Measurements from ENCODE around the gene C1orf210. TPM values are rescaled to one million over a fixed set of nuclear protein-coding genes. Genes with fewer than 3 reads are reported as not detected.

The C1orf210 gene
- total and polyA plus RNA-seq, 2 of the 13 experiments (the other 11 are each of a cell fraction or from before 2014, with no cell fraction given) = 0.49 to 5.1 TPM

DNA sequence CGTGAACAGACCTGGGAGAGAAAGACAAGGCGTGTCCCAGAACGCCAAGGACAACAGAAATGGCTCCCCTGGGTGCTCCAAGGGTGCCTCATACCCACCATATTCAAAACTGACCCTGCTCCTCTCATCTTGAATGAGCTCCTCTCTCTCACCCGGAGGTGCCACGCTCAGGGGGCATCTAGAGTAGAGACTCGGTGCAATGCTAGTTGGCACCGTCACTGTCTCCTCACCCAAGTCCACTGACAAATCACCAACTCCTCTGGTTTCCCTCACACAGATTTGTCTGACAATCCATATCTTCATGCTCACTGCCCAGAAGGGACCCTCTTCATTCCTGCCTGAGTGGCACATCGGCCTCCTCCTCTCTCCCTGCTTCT is 10.6 kb downstream of the C1orf210 start:
- Histone ChIP-seq H3K4me3 (replicated peaks in 1 of 3; ENCODE audit: insufficient read depth in 1 of 3, low read depth in 2 of 3, low read length in 3 of 3) (no peak overlapping the region), H3K9me3 (ENCODE audit: low read length) (no peaks in the 10 kb centered on the region), H3K79me2 (ENCODE audit: insufficient read depth, low read length) (no peaks in the 10 kb centered on the region), H3K27ac (ENCODE audit: extremely low read length, insufficient read depth, low read length) (no peak overlapping the region), H3K36me3 (replicated peaks in 1 of 2; ENCODE audit: control insufficient read depth in 1 of 2, insufficient read depth in 2 of 2, low read length in 2 of 2) (no peaks in the 10 kb centered on the region), H3K9ac (ENCODE audit: insufficient read depth, low read depth, low read length) (no peak overlapping the region), H4K20me1 (ENCODE audit: insufficient read depth, low read length) (no peaks in the 10 kb centered on the region), H2AFZ (ENCODE audit: low read length) (no peak overlapping the region), H3K27me3 (ENCODE audit: control insufficient read depth in 1 of 2, insufficient read depth in 2 of 2, low read length in 2 of 2) (no peaks in the 10 kb centered on the region; a peak in 1 of 5 replicates), H3K4me2 (ENCODE audit: low read depth, low read length) (no peak overlapping the region), H3K4me1 (ENCODE audit: insufficient read depth, low read length) (peaks cover 75% of the 10 kb centered on the region)
- CTCF ChIA-PET (ENCODE audit: low intra/inter-chr PET ratio, low total read pairs) = no interaction called here
- WGBS (ENCODE audit: low lambda C conversion rate) = 85% methylated on average over 8 of the region's 8 CpGs
- intact Hi-C loops (cut with micrococcal nuclease; ENCODE audit: unreplicated experiment) = no loop called here
- FAIRE-seq (no peak), ATAC-seq (no peak), DNase-seq (ENCODE audit: low spot score) (no peak)
- no TSS peak for BruUV-seq (replicated peaks)
- POLR2A ChIA-PET = no interaction called here
- TF ChIP-seq, protein P1, sequence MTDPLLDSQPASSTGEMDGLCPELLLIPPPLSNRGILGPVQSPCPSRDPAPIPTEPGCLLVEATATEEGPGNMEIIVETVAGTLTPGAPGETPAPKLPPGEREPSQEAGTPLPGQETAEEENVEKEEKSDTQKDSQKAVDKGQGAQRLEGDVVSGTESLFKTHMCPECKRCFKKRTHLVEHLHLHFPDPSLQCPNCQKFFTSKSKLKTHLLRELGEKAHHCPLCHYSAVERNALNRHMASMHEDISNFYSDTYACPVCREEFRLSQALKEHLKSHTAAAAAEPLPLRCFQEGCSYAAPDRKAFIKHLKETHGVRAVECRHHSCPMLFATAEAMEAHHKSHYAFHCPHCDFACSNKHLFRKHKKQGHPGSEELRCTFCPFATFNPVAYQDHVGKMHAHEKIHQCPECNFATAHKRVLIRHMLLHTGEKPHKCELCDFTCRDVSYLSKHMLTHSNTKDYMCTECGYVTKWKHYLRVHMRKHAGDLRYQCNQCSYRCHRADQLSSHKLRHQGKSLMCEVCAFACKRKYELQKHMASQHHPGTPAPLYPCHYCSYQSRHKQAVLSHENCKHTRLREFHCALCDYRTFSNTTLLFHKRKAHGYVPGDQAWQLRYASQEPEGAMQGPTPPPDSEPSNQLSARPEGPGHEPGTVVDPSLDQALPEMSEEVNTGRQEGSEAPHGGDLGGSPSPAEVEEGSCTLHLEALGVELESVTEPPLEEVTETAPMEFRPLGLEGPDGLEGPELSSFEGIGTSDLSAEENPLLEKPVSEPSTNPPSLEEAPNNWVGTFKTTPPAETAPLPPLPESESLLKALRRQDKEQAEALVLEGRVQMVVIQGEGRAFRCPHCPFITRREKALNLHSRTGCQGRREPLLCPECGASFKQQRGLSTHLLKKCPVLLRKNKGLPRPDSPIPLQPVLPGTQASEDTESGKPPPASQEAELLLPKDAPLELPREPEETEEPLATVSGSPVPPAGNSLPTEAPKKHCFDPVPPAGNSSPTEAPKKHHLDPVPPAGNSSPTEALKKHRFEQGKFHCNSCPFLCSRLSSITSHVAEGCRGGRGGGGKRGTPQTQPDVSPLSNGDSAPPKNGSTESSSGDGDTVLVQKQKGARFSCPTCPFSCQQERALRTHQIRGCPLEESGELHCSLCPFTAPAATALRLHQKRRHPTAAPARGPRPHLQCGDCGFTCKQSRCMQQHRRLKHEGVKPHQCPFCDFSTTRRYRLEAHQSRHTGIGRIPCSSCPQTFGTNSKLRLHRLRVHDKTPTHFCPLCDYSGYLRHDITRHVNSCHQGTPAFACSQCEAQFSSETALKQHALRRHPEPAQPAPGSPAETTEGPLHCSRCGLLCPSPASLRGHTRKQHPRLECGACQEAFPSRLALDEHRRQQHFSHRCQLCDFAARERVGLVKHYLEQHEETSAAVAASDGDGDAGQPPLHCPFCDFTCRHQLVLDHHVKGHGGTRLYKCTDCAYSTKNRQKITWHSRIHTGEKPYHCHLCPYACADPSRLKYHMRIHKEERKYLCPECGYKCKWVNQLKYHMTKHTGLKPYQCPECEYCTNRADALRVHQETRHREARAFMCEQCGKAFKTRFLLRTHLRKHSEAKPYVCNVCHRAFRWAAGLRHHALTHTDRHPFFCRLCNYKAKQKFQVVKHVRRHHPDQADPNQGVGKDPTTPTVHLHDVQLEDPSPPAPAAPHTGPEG (CRISPR knock-in tag; IDR thresholded peaks at IDR 0.05) = no peak
- TF ChIP-seq ATRX (CRISPR knock-in tag; IDR thresholded peaks at IDR 0.05; ENCODE audit: borderline replicate concordance) (no peak), ZKSCAN5 (CRISPR knock-in tag; IDR thresholded peaks at IDR 0.05) (no peak), ZNF354B (CRISPR knock-in tag; IDR thresholded peaks at IDR 0.05) (no peak), NFIC (IDR thresholded peaks at IDR 0.05; ENCODE audit: low read length) (no peak), MTA3 (CRISPR knock-in tag; IDR thresholded peaks at IDR 0.05) (no peak), REXO4 (CRISPR knock-in tag; IDR thresholded peaks at IDR 0.05; ENCODE audit: borderline replicate concordance) (no peak), TAF15 (IDR thresholded peaks at IDR 0.05; ENCODE audit: low read depth, low read length, poor library complexity, severe bottlenecking) (no peak), RNF2 (conservative IDR thresholded peaks at IDR 0.05; ENCODE audit: low read depth) (no peak), ZNF274 (CRISPR knock-in tag; IDR thresholded peaks at IDR 0.05) (no peak), ZNF605 (CRISPR knock-in tag; IDR thresholded peaks at IDR 0.05) (no peak), HMGA1 (CRISPR knock-in tag; conservative IDR thresholded peaks at IDR 0.05) (no peak)
- TF ChIP-seq, protein P2, sequence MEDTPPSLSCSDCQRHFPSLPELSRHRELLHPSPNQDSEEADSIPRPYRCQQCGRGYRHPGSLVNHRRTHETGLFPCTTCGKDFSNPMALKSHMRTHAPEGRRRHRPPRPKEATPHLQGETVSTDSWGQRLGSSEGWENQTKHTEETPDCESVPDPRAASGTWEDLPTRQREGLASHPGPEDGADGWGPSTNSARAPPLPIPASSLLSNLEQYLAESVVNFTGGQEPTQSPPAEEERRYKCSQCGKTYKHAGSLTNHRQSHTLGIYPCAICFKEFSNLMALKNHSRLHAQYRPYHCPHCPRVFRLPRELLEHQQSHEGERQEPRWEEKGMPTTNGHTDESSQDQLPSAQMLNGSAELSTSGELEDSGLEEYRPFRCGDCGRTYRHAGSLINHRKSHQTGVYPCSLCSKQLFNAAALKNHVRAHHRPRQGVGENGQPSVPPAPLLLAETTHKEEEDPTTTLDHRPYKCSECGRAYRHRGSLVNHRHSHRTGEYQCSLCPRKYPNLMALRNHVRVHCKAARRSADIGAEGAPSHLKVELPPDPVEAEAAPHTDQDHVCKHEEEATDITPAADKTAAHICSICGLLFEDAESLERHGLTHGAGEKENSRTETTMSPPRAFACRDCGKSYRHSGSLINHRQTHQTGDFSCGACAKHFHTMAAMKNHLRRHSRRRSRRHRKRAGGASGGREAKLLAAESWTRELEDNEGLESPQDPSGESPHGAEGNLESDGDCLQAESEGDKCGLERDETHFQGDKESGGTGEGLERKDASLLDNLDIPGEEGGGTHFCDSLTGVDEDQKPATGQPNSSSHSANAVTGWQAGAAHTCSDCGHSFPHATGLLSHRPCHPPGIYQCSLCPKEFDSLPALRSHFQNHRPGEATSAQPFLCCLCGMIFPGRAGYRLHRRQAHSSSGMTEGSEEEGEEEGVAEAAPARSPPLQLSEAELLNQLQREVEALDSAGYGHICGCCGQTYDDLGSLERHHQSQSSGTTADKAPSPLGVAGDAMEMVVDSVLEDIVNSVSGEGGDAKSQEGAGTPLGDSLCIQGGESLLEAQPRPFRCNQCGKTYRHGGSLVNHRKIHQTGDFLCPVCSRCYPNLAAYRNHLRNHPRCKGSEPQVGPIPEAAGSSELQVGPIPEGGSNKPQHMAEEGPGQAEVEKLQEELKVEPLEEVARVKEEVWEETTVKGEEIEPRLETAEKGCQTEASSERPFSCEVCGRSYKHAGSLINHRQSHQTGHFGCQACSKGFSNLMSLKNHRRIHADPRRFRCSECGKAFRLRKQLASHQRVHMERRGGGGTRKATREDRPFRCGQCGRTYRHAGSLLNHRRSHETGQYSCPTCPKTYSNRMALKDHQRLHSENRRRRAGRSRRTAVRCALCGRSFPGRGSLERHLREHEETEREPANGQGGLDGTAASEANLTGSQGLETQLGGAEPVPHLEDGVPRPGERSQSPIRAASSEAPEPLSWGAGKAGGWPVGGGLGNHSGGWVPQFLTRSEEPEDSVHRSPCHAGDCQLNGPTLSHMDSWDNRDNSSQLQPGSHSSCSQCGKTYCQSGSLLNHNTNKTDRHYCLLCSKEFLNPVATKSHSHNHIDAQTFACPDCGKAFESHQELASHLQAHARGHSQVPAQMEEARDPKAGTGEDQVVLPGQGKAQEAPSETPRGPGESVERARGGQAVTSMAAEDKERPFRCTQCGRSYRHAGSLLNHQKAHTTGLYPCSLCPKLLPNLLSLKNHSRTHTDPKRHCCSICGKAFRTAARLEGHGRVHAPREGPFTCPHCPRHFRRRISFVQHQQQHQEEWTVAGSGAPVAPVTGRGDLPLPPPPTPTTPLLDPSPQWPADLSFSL (CRISPR knock-in tag; IDR thresholded peaks at IDR 0.05) = no peak
- TF ChIP-seq, protein P3, sequence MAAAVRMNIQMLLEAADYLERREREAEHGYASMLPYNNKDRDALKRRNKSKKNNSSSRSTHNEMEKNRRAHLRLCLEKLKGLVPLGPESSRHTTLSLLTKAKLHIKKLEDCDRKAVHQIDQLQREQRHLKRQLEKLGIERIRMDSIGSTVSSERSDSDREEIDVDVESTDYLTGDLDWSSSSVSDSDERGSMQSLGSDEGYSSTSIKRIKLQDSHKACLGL (CRISPR knock-in tag; IDR thresholded peaks at IDR 0.05) = no peak
- in situ Hi-C loops (cut with HindIII; ENCODE audit: extremely low pct_ligation_motif_present, low pct_unique_long_range_greater_than_20kb) = no loop called here
